Lower leg skin (tissue), 4 donors: ENCODE measurements around the gene DYRK3. TPM values are rescaled to one million over a fixed set of nuclear protein-coding genes. Genes with fewer than 3 reads are reported as not detected.

Experiments used
- DNase-seq, 2 donors: peaks; one replicate each; pipeline ENCODE4 v3.0.0-alpha.2; 2019; ENCODE audit warnings: low spot score in 2 of 2
- H3K4me3 ChIP-seq: fragments of 200-600 bp; sonication (generic); 2 replicates; pipeline ENCODE4 v1.5.1; 2017; ENCODE audit warnings: mild to moderate bottlenecking, low read depth; ENCODE audit not compliant: poor library complexity, severe bottlenecking
- POLR2A ChIP-seq, 2 donors: fragments of 450-650 bp; IDR thresholded peaks; one replicate each; pipeline ENCODE4 v1.6.1; 2016 to 2017; ENCODE audit warnings: antibody characterized with exemption in 2 of 2, mild to moderate bottlenecking in 1 of 2, moderate library complexity in 1 of 2
- WGBS, 2 donors: methylation state at CpG; one replicate each; pipeline ENCODE4 v1.1.5; 2018; 5-methylcytosine and 5-hydroxymethylcytosine counted together
- intact Hi-C: fragments of 100-400 bp; cut with DNase I; formaldehyde crosslinking; loops from one replicate; pipeline ENCODE4 v1.15.0; 2023; ENCODE audit warnings: low total_unique reads
- total RNA-seq, 4 donors: library from RNA; depleted of rRNA; stranded (reverse); fragments of >200 nt; gene quantifications; one replicate each; pipeline ENCODE4 v1.1.0, GENCODE V29; 2016
- TF ChIP-seq, protein P1 (sequence below), 3 donors: fragments of 450-650 bp; IDR thresholded peaks; one replicate each; pipeline ENCODE4 v1.5.1; 2016; ENCODE audit warnings: antibody characterized with exemption in 3 of 3, mild to moderate bottlenecking in 3 of 3, moderate library complexity in 2 of 3

DYRK3 gene
- total RNA-seq = 1 to 10 TPM; 1.4 to 4.7 (median 3.2) TPM

DNA sequence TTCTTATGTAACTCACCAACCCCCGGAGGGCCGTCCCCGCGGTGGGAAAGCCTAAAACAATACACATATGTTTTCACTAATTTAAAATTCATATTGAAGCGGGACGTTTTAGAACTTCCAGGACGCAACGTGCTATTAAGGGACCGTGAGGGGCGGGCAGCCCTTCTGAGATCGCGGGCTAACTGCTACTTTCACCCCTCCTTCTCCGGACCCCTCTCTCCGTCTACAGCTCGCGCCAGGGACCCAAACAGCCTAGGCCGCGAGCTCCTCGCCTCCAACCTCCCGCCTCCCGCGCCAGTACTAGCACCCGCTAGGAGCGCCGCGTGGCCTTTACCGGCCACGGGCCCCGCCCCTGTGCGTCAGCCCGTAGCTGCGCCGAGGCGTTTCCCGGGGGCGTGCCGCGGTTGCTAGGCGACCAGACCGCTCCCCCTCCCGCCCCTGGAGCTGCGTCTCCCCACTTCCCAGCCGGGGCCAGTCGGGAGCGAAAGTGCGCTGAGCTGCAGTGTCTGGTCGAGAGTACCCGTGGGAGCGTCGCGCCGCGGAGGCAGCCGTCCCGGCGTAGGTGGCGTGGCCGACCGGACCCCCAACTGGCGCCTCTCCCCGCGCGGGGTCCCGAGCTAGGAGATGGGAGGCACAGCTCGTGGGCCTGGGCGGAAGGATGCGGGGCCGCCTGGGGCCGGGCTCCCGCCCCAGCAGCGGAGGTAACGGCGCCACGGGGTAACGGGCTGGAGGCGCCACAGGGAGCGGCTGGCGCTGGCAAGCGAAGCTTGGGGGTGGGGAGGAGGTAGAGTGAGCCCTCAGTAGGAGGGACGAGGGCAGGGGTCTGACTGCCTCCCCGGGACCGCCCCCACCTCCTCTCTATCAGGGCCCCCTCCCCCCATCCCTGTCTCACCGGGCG, at the start of gene DYRK3:
Gene DYRK3, plus strand, starts transcription at position 457 of the 898 bp plus-strand sequence. Its CDS starts 168 bp downstream, at position 625.
- intact Hi-C loops = no loop called here
- WGBS, 2 donors = 0 to 1% methylated on average over 39 to 74 of the region's 84 CpGs
- peak within 1 kb of the TSS; percentile 77 for H3K4me3 ChIP-seq
- peak; percentile 90 to 99 for DNase-seq
- TF ChIP-seq, protein P1, sequence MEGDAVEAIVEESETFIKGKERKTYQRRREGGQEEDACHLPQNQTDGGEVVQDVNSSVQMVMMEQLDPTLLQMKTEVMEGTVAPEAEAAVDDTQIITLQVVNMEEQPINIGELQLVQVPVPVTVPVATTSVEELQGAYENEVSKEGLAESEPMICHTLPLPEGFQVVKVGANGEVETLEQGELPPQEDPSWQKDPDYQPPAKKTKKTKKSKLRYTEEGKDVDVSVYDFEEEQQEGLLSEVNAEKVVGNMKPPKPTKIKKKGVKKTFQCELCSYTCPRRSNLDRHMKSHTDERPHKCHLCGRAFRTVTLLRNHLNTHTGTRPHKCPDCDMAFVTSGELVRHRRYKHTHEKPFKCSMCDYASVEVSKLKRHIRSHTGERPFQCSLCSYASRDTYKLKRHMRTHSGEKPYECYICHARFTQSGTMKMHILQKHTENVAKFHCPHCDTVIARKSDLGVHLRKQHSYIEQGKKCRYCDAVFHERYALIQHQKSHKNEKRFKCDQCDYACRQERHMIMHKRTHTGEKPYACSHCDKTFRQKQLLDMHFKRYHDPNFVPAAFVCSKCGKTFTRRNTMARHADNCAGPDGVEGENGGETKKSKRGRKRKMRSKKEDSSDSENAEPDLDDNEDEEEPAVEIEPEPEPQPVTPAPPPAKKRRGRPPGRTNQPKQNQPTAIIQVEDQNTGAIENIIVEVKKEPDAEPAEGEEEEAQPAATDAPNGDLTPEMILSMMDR (IDR thresholded peaks at IDR 0.05) = no peak
- peak in 1 of 2 donors; percentile 7 for TF ChIP-seq POLR2A (IDR thresholded peaks at IDR 0.05)

DNA sequence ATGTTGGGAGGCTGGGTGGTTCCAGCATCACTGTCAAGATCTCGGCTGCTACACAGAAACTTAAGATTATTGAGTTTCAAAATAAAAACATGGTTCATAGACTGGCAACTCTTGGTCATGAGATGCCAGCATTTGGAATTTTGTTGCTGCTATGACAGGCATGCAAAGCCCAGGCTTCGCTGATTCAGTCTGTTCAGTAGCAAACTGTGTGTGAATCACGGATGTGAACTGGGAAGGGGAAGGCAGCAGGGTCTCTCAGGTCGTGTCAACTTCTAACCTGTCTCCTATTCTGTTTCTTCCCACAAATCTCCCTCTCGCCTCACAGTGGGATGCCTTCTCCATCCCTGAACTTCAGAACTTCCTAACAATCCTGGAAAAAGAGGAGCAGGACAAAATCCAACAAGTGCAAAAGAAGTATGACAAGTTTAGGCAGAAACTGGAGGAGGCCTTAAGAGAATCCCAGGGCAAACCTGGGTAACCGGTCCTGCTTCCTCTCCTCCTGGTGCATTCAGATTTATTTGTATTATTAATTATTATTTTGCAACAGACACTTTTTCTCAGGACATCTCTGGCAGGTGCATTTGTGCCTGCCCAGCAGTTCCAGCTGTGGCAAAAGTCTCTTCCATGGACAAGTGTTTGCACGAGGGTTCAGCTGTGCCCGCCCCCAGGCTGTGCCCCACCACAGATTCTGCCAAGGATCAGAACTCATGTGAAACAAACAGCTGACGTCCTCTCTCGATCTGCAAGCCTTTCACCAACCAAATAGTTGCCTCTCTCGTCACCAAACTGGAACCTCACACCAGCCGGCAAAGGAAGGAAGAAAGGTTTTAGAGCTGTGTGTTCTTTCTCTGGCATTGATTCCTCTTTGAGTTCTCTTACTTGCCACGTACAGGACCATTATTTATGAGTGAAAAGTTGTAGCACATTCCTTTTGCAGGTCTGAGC, 48.6 kb upstream of the DYRK3 start:
- intact Hi-C loops = no loop called here
- TF ChIP-seq, protein P1 (IDR thresholded peaks at IDR 0.05) = no peak
- TF ChIP-seq POLR2A (IDR thresholded peaks at IDR 0.05) = no peak
- H3K4me3 ChIP-seq = no peak overlapping the region
- 41 to 50% methylated on average over 13 of the region's 13 CpGs for WGBS, 2 donors
- no peak for DNase-seq

DNA sequence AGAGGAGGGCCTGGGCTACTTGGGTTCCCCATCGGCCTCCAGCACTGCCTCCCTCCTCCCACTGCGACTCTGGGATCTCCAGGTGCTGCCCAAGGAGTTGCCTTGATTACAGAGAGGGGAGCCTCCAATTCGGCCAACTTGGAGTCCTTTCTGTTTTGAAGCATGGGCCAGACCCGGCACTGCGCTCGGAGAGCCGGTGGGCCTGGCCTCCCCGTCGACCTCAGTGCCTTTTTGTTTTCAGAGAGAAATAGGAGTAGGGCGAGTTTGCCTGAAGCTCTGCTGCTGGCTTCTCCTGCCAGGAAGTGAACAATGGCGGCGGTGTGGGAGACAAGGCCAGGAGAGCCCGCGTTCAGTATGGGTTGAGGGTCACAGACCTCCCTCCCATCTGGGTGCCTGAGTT, 47.4 kb upstream of the DYRK3 start:
- DNase-seq = no peak
- H3K4me3 ChIP-seq = no peak overlapping the region
- TF ChIP-seq, protein P1 (IDR thresholded peaks at IDR 0.05) = no peak
- no peak for TF ChIP-seq POLR2A (IDR thresholded peaks at IDR 0.05)
- intact Hi-C loops = no loop called here
- 87% methylated on average over 14 of the region's 14 CpGs for WGBS, 2 donors

DNA sequence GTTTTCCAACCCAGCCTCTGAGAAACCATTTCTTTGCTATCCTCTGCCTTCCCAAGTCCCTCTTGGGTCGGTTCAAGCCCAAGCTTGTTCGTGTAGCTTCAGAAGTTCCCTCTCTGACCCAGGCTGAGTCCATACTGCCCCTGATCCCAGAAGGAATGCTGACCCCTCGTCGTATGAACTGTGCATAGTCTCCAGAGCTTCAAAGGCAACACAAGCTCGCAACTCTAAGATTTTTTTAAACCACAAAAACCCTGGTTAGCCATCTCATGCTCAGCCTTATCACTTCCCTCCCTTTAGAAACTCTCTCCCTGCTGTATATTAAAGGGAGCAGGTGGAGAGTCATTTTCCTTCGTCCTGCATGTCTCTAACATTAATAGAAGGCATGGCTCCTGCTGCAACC, 46.8 kb upstream of the DYRK3 start:
- DNase-seq = no peak
- H3K4me3 ChIP-seq = no peak overlapping the region
- TF ChIP-seq, protein P1 (IDR thresholded peaks at IDR 0.05) = no peak
- TF ChIP-seq POLR2A (IDR thresholded peaks at IDR 0.05) = no peak
- WGBS, 2 donors = 74 to 81% methylated on average over 6 of the region's 6 CpGs
- intact Hi-C loops = no loop called here

DNA sequence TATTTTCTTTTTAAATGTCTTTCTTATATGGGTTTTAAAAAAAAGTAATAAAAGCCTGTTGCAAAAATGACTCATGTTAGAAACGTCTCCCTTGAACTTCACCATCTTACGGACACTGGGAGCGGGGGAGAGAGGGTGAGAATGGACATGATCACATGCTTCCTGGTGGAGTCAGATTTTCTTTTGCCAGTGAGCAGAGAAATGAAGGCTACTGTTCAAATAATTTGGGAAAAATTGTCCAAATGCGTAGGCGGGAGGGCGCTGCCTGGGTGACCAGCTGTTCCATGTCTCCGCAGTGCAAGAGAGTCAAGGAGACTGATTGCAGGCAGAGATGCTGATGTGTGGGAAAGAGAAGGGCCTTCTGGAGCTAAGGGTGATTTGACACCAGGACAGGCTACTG, 46.1 kb upstream of the DYRK3 start:
- intact Hi-C loops = no loop called here
- DNase-seq = no peak
- WGBS, 2 donors = 66 to 71% methylated on average over 7 of the region's 7 CpGs
- no peak overlapping the region for H3K4me3 ChIP-seq
- TF ChIP-seq, protein P1 (IDR thresholded peaks at IDR 0.05) = no peak
- no peak for TF ChIP-seq POLR2A (IDR thresholded peaks at IDR 0.05)
